ENCODE results near the gene CLSTN3. TPM values are rescaled to one million over a fixed set of nuclear protein-coding genes. Genes with fewer than 3 reads are reported as not detected.
"Not testable (repeated sequence)": the region's sequence is repeated elsewhere in the genome, so short reads cannot be mapped to it uniquely, and the experiment has no call there.

The CLSTN3 gene
- total RNA-seq, 1 experiment from 2014 or later, result 10.6 TPM

- no peak for DNase-seq (ENCODE audit: low read depth)
These were observed 26.2 kb upstream of the CLSTN3 start for GRCh38 chr12:7103837-7104584.

DNA sequence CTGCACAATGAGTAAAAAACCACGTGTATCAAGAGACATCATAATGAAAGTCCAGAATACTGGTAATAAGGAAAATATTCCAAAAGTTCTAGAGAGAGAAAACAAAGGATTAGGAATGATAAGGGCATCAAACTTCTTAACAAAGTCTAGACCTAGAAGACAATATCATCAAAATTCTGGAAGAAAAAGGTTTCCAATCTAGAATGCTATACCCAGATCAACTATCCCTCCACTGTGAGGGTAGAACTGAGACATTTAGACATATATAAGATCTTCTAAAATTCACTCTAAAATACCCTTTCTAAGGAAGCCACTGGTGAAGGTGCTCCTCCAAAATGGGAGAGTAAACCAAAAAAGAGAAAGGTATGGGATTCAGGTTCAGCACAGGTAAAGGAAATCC lies 24.1 kb upstream of the CLSTN3 start:
- DNase-seq (ENCODE audit: low read depth), result no peak

DNA sequence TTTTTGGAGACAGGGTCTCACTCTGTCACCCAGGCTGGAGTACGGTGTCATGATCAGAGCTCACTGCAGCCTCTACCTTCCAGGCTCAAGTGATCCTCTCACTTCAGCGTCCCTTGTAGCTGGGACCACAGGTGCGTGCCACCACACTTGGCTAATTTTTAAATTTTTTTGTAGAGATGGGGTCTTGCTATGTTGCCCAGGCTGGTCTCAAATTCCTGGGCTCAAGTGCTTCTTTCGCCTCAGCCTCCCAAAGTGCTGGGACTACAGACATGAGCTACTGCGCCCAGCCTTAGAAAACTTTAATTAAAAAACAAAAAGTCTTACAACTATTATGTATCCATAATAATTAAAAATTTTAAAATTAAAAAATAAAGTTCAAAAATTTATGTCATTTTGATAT lies 23.0 kb upstream of the CLSTN3 start:
- not testable (repeated sequence) for DNase-seq (ENCODE audit: low read depth)

DNA sequence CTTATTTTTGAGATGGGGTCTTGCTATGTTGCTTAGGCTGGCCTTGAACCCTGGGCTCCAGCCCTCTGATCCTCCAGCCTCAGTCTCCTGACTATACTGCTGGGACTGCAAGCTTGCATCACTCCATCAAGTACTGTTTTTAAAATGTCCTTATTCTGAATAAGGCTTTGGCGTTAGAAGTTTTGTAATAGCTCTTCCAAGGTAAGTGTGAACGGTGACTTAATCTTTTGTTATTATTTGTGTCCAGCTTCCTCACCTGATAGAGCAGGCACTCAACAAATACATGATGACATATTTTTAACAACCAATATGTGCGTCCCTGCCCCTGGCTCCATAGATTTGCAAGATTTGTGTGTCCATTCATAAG lies 22.6 kb upstream of the CLSTN3 start:
- no peak for DNase-seq (ENCODE audit: low read depth)

DNA sequence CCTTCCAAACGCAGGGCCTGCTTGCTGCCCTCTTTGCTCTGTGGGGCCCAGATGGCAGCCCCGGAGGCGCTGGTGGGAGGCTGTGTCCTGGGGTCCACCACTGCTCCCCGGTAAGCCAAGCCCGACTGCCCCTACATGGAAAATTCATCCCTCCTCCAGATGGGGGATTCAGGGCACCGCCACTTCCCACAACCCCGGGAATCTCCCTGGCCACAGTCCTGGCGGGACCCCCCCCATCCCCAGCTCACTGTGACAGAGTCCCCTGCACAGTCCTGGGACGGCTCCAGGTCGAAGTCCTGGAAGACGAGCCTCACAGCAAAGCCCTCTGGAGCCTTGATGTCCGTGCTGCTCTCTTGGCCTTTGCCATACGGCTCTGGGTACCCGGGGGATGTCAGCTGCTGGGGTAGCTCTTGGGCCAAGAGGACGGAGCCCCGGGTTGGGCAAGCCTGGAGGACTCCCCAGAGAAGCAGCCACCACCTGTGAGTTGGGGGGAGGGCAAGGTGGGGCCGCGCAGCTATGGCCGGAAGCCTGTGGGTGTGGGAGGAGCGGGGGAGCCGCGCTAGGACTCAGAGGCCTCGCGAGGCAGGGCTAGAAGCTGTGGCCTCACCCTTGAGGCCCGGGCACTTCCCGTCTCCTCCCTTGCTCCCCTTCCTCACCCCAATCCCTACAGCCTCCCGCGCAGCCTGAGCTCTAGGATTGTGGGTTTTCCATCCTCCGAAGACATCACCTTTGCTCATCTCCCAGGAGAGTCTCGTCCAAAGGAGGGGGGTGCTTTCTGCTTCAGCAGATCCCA lies 22.0 kb upstream of the CLSTN3 start:
- DNase-seq (ENCODE audit: low read depth), result peak; percentile 81

DNA sequence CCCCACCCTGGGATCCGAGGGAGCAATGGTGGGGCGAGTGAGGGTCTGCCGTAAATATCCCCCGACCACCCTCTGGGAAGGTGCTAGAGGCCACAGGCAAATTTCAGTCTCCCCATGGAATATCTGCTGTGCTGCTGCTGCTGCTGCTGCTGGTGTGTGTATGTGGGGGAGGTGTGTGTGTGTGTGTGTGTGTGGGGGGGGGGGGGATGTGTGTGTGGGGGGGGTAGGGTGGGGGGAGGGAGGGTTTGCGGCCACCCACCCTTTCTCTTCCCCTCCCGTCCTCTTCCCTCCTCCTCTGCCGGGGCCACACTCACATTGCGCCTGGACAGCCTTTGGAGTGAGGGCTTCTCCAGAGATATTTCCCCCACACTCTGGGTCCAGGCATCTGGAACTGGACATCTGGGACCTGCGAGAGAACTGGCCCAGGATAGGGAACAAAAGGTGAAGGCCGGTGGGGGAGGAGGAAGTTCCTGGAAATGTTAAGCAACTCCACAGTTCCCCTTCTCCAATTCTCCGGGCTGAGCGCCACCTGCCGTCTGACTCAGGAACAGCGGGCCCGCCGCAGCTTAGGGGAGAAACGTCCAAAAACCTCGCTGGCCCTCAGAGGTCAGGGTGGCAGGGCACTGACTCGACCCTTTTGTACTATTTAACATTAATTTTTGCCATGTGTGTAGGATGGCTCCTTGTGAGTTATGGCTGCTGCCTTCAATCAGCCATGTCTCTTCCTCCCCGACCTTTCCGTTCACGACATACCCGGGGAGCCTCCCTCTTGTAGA lies 21.2 kb upstream of the CLSTN3 start, which contains the start of gene C1RL:
Gene C1RL (minus strand): TSS at position 419 of the 776 bp plus-strand sequence. CDS start 34 bp downstream, at position 385.
- DNase-seq (ENCODE audit: low read depth), result peak; percentile 83

- no peak for DNase-seq (ENCODE audit: low read depth)
These were observed 20.6 kb upstream of the CLSTN3 start for GRCh38 chr12:7109572-7109920.

DNA sequence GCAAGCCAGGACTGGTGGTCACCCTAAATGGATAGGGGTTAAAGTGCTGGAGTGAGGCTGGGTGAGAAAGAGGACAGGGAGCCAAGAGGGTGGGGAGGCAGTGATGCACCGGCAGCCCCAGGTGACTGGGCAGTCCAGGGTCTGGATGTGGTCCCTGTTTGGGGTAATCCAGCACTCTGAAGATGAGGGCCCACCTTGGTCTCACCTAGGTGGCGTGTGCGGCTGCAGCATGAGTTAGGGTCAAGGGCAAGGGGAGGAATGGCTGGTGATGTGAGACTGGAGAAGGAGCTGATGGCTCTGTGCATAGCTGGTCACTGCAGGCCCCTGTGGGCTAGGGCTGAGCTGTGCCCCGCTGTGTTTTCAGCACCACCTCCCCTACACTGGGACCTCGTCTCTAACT lies 19.5 kb upstream of the CLSTN3 start:
- DNase-seq (ENCODE audit: low read depth), result no peak

- no peak for DNase-seq (ENCODE audit: low read depth)
These were observed 18.1 kb upstream of the CLSTN3 start for GRCh38 chr12:7112041-7112440.

GRCh38 chr12:7113389-7113871 lies 16.7 kb upstream of the CLSTN3 start:
- peak; percentile 35 for DNase-seq (ENCODE audit: low read depth)

- no peak for DNase-seq (ENCODE audit: low read depth)
These were observed 16.2 kb upstream of the CLSTN3 start for GRCh38 chr12:7114008-7114407.

DNA sequence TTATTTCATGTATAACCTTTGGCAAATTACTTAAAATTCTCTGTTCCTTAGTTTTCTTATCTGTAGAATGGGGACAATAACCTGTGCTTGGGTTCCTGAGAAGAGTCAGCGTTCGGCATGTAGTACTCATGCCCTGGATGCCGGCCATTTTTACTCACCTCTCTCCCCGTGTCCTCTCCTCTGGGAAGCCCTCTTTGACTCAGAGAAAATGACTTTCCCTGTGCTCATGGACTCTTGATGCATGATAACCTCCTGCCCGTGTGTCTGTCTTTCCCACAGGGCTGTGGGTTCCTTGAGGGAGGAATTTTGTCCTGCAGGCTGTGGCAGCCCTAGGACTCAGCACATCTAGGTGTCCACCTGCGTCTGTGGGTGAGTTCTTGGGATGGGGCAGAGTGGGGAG lies 15.3 kb upstream of the CLSTN3 start:
- DNase-seq (ENCODE audit: low read depth), result no peak

GRCh38 chr12:7116196-7116595 lies 14.0 kb upstream of the CLSTN3 start:
- no peak for DNase-seq (ENCODE audit: low read depth)

- DNase-seq (ENCODE audit: low read depth), result no peak
These were observed 13.3 kb upstream of the CLSTN3 start for GRCh38 chr12:7116916-7117315.

DNA sequence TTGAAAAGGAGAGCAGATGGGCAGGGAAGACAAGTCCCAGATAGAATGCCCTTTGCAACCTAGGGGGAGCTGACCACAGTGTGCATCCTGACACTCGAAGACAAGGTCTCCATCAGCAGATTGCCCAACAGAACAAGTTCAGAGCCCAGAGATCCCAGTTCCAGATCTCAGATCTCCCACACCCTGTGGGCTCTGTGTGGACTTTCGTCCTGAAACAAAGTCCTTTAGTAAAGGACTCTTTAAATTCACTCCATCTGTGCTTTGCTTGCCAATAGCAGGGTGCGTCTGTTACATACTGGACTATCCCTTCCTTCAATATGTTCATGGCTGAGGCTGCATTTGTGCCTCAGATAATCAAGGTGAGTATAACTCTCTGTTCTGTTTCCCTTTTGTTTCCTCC lies 12.5 kb upstream of the CLSTN3 start:
- DNase-seq (ENCODE audit: low read depth), result no peak

- no peak for DNase-seq (ENCODE audit: low read depth)
These were observed 11.3 kb upstream of the CLSTN3 start for GRCh38 chr12:7118881-7119280.

DNA sequence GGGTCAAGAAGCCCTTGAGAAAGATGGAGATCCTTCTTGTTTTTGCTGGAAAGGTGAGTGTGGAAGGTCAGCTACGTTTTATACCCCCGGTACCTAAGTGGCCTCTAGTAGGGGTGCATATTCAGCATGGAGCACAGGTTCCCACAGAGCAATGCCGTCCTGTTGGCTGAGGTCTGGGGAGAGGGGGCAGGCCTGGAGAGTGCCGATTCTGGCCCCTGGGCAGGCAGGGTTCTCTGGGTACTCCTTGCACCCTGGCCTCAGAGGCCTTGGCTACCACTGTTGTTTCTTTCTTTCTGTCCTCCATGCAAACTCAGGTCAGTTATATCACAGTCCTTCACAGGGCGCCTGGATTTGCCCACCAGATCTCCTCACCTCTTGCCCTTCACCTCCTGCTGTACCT lies 10.0 kb upstream of the CLSTN3 start:
- no peak for DNase-seq (ENCODE audit: low read depth)

DNA sequence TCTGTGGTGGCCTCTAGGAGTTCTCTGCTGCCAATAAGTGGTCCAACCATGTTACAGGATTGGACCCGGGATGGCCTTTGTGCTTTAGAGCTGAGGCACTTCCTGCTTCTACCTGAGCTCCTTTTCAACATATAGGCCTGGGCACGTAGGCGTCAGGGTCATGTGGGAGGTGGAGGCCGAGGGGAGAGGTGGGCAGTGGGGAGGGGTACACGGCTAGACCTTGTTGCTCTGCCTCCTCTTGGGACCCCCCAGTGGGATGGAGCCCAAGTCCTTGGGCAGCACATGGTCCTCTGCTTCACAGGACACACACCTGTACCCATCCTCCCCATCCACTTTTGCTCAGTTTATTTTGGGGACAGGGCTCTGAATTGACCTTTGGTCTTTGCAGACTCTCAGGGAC lies 8.8 kb upstream of the CLSTN3 start:
- DNase-seq (ENCODE audit: low read depth), result no peak

- no peak for DNase-seq (ENCODE audit: low read depth)
These were observed 7.1 kb upstream of the CLSTN3 start for GRCh38 chr12:7122811-7123769.

GRCh38 chr12:7123806-7124522 lies 6.2 kb upstream of the CLSTN3 start:
- no peak for DNase-seq (ENCODE audit: low read depth)
